NCI-H1092 treated with DMSO at 0.1 percent for 48 hours (cell line): ENCODE results near the gene SLC25A1.

Experiments used
- DNase-seq: peaks from one replicate; lab custom pipeline; 2025; lab: John Stamatoyannopoulos, UW

The SLC25A1 gene

GRCh38 chr22:19178657-19179496 lies at the start of gene SLC25A1:
SLC25A1 (minus strand) TSS chr22:19178736; CDS start chr22:19178673, 63 bp downstream.
- DNase-seq: peak; percentile 56

GRCh38 chr22:19228179-19228578 lies 49.6 kb upstream of the SLC25A1 start:
- no peak for DNase-seq

GRCh38 chr22:19226428-19226827 lies 47.9 kb upstream of the SLC25A1 start:
- DNase-seq: no peak

- no peak for DNase-seq
Measured at GRCh38 chr22:19225560-19225959, 47.0 kb upstream of the SLC25A1 start.

- DNase-seq: no peak
Measured at GRCh38 chr22:19224985-19225384, 46.4 kb upstream of the SLC25A1 start.

- DNase-seq: no peak
Measured at GRCh38 chr22:19224557-19224956, 46.0 kb upstream of the SLC25A1 start.

- no peak for DNase-seq
Measured at GRCh38 chr22:19223617-19224016, 45.1 kb upstream of the SLC25A1 start.

- no peak for DNase-seq
Measured at GRCh38 chr22:19223110-19223509, 44.6 kb upstream of the SLC25A1 start.

- DNase-seq: no peak
Measured at GRCh38 chr22:19222242-19223005, 43.9 kb upstream of the SLC25A1 start.

- no peak for DNase-seq
Measured at GRCh38 chr22:19220867-19221266, 42.3 kb upstream of the SLC25A1 start.

GRCh38 chr22:19218541-19219233 lies 40.2 kb upstream of the SLC25A1 start:
- no peak for DNase-seq

- DNase-seq: no peak
Measured at GRCh38 chr22:19216579-19216978, 38.0 kb upstream of the SLC25A1 start.

- DNase-seq: no peak
Measured at GRCh38 chr22:19215360-19215759, 36.8 kb upstream of the SLC25A1 start.

- DNase-seq: no peak
Measured at GRCh38 chr22:19214078-19214473, 35.5 kb upstream of the SLC25A1 start.

GRCh38 chr22:19213442-19214077 lies 35.0 kb upstream of the SLC25A1 start:
- no peak for DNase-seq

GRCh38 chr22:19213001-19213400 lies 34.5 kb upstream of the SLC25A1 start:
- DNase-seq: no peak

GRCh38 chr22:19212302-19212870 lies 33.9 kb upstream of the SLC25A1 start:
- DNase-seq: no peak

- DNase-seq: no peak
Measured at GRCh38 chr22:19210188-19210587, 31.7 kb upstream of the SLC25A1 start.

GRCh38 chr22:19208287-19208847 lies 29.8 kb upstream of the SLC25A1 start:
- DNase-seq: no peak

- no peak for DNase-seq
Measured at GRCh38 chr22:19207884-19208283, 29.3 kb upstream of the SLC25A1 start.

- DNase-seq: no peak
Measured at GRCh38 chr22:19207401-19207808, 28.9 kb upstream of the SLC25A1 start.
